Measurements from ENCODE around the gene ARHGAP1.
"Not testable (repeated sequence)": the region's sequence is repeated elsewhere in the genome, so short reads cannot be mapped to it uniquely, and the experiment has no call there.

ARHGAP1 gene

DNA sequence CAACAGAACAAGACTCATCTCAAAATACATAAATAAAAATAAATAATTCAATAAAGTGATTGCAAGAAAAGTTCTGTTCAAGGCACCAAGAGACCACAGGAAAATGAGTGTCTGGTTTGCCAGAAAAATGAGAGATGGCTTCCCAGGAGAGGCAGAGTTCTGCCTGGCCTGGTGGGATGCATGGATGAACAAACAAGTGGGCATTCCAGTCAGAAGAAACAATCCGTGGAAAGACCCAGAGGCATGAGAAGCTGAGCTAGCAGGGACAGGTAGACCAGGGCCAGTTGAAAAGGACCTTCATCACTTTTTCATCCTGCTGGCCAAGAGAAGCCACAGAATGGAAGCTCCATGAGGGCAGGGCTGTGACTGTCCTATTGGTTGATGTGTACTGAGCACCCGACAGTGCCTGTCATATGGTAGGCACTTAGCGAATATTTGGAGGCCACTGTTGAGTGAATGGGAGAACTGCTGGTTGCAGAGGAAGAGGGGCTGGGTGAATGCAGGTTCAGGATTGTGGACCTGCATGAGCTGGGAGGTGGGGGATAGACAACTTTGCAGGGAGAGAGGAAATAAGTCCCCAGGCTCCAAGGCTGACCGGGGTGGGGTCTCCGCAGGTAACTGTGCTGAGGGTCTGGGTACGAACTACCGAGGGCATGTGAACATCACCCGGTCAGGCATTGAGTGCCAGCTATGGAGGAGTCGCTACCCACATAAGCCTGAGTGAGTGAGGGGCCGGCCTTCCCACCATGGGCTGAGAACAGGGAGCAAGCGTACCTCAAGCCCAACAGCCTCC is 22.3 kb upstream of the ARHGAP1 start:
- no peak for DNase-seq

DNA sequence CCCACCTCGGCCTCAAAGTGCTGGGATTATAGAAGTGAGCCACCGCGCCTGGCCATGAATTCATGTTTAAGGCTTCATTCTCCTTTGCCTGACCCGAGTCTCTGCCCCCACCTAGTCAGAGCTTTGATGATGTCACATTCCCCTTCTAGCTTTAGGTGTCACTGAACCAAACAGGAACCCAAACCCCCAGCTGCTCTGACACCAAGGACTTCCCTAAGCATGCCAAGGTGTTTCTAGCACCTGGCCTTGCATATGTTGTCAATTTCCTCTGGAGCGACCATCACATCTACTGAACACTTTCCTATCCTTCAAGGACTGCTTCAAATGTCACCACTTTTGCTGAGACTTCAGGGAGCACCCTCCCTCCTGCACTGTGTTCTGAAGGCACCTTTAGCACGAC is 20.9 kb upstream of the ARHGAP1 start:
- DNase-seq: no peak

DNA sequence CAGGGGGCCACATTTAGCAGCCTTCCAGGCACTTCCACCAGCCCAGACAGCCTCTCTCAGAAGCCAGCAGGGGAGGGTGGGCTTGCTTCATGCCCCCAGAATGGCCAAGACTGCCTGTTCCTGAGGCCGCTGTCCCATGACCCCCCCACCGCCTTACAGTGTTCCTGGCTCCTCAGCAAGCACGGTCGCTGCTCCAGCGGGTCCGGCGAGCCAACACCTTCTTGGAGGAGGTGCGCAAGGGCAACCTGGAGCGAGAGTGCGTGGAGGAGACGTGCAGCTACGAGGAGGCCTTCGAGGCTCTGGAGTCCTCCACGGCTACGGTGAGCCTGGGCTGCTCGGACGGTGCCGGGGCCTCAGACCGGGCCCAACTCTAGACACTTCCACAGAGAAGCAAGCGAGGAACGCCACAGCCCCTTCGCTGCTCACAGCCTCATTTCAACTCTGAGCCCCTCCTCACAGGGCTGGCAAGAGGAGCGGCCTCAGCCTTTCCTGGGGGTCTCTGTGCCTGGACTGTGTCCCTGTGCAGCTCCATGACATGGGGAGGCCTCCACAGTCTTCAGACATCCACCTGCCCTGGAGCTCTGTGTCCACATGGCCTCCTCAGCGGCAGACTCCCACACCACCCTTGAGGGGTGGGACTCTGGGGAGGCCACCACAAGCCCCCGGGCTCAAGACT is 19.3 kb upstream of the ARHGAP1 start:
- DNase-seq: no peak

DNA sequence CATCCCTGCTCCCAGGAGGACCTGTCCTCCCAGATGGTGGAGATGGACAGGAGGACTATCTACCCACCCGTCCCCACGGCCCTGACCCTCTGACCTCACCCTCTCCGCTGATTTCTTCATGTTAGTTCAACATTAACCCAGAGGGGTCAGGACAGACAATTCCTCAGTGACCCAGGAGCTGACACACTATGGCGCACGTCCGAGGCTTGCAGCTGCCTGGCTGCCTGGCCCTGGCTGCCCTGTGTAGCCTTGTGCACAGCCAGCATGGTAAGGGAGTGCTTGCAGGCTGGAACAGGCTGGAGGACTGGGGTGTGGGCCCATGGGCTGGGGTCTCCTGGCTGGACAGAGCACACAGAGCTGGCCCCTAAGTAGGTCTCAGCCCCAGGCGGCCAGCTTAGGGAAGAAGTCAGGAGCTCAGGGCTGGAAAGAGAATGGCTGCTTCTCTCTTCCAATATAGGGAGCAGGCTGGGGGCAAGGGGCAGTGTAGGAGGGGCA is 18.7 kb upstream of the ARHGAP1 start, which contains the start of gene F2:
F2 (plus strand) TSS at position 166 of the 495 bp plus-strand sequence; CDS start at position 189, 23 bp downstream.
- no peak for DNase-seq

DNA sequence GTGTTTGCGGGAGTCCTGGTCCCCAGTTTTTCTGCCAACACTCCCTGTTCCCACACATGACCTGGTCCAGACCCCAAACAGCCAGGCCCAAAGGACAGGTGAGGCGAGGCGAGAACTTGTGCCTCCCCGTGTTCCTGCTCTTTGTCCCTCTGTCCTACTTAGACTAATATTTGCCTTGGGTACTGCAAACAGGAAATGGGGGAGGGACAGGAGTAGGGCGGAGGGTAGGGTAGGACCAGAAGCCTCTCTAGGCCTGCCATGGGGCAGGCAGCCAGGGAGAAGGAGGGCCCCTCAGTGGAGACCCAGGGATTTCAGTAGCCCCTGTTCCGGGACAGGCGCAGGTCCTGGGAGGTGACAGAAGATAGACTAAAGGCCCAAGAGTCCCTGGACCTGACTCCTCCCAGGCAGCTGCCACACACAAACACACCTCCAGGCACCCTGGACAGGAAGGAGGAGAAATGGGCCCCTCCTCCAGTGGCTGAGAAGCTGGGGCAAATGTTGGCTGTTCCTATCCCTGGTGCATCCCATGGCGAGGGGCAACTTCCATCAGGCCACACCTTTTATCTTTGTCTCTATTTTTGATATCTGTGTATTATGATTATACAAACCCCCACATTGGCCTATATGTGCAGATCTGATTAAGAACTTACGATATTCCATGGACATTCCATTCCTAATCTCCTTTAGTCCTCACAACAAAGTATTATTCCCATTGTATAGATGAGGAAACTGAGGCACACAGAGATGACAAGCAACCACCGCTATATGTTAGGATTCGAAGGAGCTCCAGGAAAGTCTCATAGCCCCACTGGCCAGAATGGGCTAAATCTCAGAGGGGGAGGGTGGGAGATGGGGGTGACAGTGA is 18.0 kb upstream of the ARHGAP1 start:
- no peak for DNase-seq

DNA sequence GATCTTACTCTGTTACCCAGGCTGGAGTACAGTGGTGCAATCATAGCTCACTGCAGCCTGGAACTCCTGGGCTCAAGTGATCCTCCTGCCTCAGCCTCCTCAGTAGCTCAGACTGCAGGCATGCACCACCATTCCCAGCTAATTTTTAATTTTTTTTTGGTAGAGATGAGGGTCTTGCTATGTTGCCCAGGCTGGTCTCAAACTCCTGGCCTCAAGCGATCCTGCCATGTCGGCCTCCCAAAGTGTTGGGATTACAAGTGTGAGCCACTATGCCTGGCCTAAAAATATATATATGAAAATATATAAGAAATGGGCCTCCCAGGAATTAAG is 17.4 kb upstream of the ARHGAP1 start:
- not testable (repeated sequence) for DNase-seq

DNA sequence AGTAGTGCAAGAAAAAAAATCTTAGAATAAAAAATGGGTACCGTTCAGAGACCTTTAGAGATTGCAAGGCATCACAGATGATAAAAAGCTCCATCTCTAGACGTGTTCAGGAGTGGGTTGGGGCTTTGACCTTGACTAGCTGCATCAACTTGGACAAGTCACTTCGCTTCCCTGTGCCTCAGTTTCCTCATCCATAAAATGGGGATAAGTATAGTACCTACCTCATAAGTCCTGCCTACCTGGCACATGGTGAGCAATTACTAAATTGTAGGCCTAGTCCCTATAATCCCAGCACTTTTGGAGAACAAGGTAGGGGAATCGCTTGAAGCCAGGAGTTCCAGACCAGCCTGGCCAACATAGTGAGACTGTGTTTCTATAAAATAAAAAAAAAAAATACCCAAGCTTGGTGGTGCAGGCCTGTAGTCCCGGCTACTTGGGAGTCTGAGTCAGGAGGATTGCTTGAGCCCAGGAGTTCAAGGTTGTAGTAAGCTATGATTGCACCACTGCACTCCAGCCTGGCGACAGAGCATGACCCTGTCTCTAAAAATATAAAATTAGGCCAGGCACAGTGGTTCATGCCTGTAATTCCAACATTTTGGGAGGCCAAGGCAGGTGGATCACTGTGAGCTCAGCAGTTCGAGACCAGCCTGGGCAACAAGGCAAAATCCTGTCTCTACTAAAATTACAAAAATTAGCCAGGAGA is 12.6 kb upstream of the ARHGAP1 start:
- DNase-seq: no peak

DNA sequence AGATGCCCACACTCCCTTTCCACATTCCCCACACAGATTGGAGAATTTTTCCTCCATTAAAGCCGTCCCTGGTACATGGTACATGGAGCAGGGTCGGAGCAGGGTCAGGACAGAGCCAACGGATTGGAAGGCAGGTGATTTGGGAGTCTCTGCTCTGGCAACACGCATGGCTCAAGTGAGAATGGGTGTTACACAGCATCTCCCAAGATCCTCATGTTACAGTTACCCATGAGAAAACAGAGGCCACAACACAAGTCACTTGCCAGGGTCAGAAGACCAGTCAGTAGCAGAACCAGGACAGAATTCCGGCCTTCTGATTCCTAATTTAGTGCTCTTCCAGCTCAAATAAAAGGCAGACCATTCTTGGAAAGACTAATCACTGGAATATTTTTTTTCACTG is 10.9 kb upstream of the ARHGAP1 start:
- no peak for DNase-seq

DNA sequence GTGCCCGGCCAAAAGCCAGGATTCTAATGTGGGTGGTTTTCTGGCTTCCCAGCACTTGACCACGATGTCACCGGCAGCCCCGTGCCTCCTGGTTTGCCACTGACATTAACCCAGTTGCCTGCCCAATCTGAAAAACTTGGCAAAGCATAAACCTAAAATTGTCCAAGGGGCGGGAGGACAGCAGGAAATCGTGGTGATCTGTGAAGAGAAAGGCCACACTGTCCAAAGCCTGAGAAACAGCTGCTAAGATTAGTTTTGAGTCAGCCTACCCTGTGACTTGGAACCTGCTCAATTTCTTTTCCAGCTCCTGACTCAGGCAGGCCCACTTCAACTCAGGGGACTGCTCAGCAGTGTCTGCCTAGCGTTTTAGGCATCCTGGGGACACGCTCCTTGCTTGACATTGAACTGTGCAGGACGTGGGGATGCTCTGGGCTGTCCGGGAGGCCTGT is 10.4 kb upstream of the ARHGAP1 start:
- DNase-seq: no peak

DNA sequence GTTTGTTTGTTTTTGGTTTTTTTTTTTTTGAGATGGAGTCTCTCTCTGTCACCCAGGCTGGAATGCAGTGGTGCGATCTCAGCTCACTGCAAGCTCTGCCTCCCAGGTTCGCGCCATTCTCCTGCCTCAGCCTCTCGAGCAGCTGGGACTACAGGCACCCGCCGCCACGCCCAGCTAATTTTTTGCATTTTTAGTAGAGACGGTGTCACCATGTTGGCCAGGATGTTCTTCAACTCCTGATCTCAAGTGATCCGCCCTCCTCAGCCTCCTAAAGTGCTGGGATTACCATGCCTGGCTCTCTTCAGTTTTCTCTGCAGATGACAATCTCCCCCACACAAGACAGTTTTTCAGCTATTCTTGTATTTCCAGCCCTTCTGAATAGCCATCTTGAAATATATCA is 8.9 kb upstream of the ARHGAP1 start:
- not testable (repeated sequence) for DNase-seq

DNA sequence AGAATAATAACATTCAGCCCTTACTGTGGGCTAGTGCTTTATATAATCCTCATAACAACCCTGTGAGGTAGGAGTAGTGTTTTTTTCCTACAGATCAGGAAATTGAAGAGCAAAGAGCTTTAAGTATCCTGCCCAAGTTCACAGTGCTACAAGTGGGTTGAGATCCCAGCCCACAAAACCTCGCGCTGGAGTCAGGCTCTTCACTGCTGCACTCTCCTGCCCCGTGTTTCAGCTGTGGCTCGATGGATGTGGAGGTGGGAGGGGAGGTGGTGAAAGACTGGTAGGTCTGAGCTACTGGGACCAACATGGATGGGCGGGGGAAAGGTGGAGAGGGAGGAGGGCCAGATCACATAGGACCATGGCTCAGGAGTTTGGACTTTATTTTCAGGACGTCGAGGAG is 6.5 kb upstream of the ARHGAP1 start:
- no peak for DNase-seq

DNA sequence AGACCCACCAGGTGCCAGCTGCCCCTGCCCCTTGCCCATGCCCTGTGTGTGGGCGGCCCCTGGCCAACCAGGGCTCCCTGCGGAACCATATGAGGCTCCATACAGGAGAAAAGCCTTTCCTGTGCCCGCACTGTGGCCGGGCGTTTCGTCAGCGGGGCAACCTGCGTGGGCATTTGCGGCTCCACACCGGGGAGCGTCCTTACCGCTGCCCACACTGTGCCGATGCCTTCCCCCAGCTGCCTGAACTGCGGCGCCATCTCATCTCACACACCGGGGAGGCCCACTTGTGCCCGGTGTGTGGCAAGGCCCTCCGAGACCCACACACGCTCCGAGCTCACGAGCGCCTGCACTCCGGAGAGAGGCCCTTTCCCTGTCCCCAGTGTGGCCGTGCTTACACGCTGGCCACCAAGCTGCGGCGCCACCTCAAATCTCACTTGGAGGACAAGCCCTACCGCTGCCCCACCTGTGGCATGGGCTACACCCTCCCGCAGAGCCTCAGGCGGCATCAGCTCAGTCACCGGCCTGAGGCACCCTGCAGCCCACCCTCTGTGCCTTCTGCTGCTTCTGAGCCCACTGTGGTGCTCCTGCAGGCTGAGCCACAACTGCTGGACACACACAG is 4.8 kb upstream of the ARHGAP1 start:
- DNase-seq: no peak

DNA sequence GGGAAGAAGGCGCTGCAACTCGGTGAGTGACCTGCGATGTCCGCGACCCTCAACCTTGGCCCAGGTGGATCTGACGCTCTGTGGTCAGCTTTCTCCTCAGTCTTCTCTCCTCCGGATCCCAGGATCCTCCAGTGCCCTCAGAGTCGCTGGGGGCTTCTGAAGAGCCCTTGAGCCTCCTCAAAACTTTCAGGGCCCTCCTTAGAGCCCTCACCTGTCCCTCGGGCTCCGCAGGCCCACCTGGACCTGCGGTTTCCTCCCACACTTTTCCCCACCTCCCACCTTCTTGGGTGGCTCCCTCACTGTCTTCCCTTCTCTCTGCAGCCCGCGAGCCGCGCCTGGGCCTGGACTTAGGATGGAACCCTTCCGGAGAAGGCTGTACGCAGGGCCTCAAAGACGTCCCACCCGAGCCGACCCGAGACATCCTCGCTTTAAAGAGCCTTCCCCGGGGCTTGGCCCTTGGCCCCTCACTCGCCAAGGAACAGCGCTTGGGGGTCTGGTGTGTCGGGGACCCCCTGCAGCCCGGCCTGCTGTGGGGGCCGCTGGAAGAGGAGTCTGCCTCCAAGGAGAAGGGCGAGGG is 747 bp upstream of the ARHGAP1 start:
- DNase-seq: no peak

DNA sequence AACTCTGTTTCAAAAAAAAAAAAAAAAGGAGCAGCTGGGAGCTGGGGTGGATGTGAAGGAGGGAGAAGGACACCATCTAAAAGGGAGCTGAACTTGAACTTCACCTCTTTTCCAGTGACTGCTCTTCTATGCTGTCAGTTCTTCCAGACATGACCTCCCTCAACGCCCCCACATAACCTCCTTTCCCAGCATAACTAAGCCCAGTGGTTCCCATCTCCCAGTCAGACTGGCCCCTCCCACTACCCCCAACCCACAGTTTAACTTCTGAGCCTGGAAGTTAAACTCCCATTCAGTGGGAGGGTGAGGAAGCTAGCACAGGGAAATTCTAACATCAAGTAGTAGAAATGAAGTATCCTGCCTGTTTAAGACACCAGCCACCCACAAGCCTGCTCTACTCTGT is 1.8 kb downstream of the ARHGAP1 start:
- DNase-seq: no peak

DNA sequence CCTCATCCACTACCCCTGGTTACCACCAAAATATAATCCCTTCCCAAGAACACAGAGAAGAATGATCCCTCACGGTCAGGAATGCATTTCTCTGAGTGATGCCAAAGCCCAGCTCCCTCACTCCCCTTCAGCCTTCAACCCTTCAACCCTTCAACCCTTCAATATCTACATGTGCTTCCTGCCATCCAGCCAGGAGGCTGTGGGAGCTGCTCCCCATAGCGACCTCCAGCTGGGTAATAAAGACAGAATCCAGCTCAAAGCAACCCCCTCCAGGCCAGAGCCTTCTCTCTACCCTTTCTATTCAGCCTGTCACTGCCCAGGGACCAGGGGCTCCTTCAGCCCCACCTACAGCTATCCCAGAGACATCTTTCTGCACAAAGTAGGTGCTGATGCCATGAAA is 2.7 kb downstream of the ARHGAP1 start:
- DNase-seq: no peak

DNA sequence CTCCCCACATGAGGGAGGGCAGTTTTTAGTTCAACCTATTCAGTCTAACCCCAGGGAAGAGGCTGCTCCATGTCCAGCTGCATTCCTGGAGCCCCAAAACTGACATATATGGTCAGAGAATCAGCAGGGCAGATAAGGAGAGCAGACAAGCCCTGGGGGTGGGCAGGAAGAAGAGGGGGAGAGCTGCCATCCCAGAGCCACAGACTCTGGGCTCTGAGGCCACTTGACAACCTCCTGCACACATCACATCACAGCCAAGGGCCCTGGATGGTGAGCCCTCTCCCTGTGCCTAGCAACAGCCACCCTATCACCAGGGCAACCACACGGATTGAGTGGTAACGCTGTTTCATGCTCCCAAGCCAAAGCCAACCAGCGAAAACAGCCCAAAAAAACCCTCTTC is 3.1 kb downstream of the ARHGAP1 start:
- DNase-seq: no peak

DNA sequence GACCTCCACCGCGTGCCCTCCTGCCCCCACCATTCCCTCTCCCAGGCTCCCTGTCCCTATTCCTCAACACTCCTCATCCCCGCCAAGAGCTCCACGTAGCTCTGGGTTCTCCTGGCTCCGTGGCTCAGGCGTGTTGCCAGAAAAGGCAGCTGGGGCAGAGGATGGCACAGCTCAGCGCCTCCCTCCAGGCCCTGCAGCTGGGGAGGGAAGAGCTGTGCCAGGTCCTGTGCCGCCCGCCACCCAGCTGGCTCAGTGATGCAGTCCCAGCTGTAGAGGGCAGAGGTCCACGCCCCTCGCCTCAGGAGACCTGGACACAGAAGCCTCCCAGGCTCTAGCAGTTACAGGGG is 4.2 kb downstream of the ARHGAP1 start:
- DNase-seq: no peak

DNA sequence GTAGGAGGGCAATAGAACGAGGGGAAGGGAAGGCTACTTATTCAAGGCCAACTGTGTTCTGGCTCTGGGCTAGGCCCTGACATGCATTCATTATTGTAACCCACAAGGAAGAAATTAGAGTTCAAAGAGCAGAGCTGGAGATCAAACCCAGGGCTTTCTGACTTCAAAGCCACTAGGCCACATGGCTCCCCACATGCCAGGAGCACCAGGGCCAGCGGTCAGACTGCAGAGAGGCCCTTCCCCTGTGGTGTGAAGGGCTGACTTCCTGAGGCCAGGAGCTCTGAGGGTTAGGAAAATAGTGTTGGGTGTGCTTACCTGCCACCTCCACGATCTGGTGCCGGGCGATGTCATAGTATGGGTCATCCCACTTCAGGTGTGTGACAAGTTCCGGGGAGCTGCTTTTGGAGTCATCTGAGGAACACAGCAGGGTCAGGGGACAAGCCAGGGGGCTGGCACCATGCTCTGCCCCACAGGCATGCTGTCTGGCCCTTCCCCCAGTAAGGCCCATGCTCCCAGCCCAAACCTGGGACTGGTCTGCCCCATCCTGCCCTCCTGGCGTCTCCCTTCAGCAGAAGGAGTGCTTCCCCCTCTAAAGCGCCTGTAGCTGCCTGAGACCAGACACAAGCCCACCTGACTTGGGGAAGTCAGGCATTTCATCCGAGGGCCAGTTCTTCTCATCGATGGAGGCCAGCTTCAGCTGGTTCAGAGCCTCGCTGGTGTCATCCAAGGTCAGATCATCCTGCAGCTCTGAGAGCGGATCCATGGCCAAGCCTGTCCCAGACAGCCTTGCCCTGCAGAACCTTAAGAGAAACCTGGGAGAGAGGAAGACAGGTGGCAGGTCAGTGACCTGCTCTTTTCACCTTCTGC is 4.8 kb downstream of the ARHGAP1 start:
- DNase-seq: no peak

DNA sequence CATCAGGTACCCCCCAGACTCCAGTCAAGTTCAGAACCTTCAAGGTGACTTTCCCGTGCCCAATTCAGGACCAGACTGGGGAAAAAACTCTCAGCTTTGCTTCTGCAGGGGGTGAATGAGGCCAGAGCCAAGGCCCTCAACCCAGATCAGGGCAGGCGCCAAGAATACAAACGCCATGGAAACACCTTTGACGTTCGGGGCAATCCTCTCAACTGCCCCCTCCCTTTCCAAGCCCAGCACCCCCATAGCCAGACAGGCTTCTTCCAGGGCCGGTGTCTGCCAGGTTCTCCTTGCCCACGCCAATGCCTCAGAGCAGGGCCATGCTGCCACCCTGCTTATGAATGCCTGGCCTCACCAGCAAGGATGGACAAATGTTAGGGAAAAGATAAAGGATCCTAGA is 5.8 kb downstream of the ARHGAP1 start:
- no peak for DNase-seq

DNA sequence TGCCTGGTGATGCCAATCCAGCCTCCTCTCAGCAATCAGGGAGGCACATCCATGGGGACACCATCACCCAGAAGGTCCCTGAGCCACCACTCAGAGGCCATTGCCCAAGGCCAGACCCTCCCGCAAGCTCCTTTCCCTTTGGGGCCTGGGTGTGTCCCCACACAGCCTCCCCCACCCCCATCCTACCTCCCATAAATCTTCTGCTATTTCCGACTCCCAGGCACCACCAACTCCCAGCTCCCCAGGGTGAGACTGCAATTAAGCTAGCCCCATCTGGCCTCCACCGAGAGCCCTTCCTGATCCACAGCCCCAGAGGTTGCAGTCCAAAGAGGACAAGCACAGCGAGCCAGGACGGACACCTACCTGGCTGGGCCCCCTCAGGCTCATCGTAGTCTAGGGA is 6.3 kb downstream of the ARHGAP1 start:
- DNase-seq: no peak

DNA sequence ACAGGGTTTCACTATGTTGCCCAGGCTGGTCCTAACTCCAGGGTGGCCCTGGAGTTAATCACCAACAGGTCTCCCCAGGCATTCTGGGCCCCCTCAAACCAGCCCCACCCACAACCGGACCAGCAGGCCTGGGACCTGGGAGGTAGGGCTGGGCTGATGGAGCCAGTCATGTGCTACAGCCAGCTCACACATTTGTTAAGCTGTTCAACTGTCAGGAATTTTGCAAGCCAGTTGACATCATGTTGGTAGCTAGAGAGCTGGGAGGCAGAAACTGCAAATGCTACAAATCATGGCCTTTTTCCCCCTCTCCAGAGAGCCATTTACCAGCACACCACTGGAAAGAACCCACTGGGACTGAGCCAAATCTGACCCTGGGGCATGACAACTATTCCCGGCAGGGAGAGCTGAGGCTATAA is 6.8 kb downstream of the ARHGAP1 start:
- DNase-seq: no peak
